ENCODE measurements around the gene DYSF.

The DYSF gene

GRCh38 chr2:71566372-71566771, 113.0 kb downstream of the DYSF start:
- Mint-ChIP-seq H3K27me3 (ENCODE audit: low read depth, poor library complexity) (peaks cover 14% of the 10 kb centered on the region), H3K36me3 (ENCODE audit: low read depth) (no peaks in the 10 kb centered on the region), H3K27ac (no peak overlapping the region), H3K9me3 (no peaks in the 10 kb centered on the region), H3K4me1 (peaks cover 35% of the 10 kb centered on the region), H3K4me3 (no peak overlapping the region)
- no peak for TF ChIP-seq CTCF (IDR thresholded peaks at IDR 0.05)
- no peak for DNase-seq

GRCh38 chr2:71567625-71568024, 114.3 kb downstream of the DYSF start:
- Mint-ChIP-seq H3K27me3 (ENCODE audit: low read depth, poor library complexity) (peaks cover 14% of the 10 kb centered on the region), H3K4me3 (no peak overlapping the region), H3K36me3 (ENCODE audit: low read depth) (no peaks in the 10 kb centered on the region), H3K27ac (no peak overlapping the region), H3K4me1 (peaks cover 26% of the 10 kb centered on the region), H3K9me3 (no peaks in the 10 kb centered on the region)
- no peak for TF ChIP-seq CTCF (IDR thresholded peaks at IDR 0.05)
- DNase-seq = no peak

- H3K4me3 Mint-ChIP-seq = no peak overlapping the region
- TF ChIP-seq CTCF (IDR thresholded peaks at IDR 0.05) = no peak
Observed at GRCh38 chr2:71568103-71568502, 114.7 kb downstream of the DYSF start.

GRCh38 chr2:71570511-71570910, 117.2 kb downstream of the DYSF start:
- Mint-ChIP-seq H3K27me3 (ENCODE audit: low read depth, poor library complexity) (peaks cover 8% of the 10 kb centered on the region), H3K9me3 (no peaks in the 10 kb centered on the region), H3K4me1 (peaks cover 15% of the 10 kb centered on the region), H3K36me3 (ENCODE audit: low read depth) (no peaks in the 10 kb centered on the region), H3K27ac (no peak overlapping the region), H3K4me3 (no peak overlapping the region)
- DNase-seq = no peak
- TF ChIP-seq CTCF (IDR thresholded peaks at IDR 0.05) = no peak

More at GRCh38 chr2:71568103-71568502, 114.7 kb downstream of the DYSF start:
- no peak overlapping the region for H3K27ac Mint-ChIP-seq
- H3K36me3 Mint-ChIP-seq (ENCODE audit: low read depth) = no peaks in the 10 kb centered on the region
- no peak for DNase-seq
- H3K27me3 Mint-ChIP-seq (ENCODE audit: low read depth, poor library complexity) = peaks cover 14% of the 10 kb centered on the region
- H3K9me3 Mint-ChIP-seq = no peaks in the 10 kb centered on the region
- peaks cover 26% of the 10 kb centered on the region for H3K4me1 Mint-ChIP-seq

- H3K9me3 Mint-ChIP-seq = no peaks in the 10 kb centered on the region
- no peak overlapping the region for H3K27ac Mint-ChIP-seq
- peaks cover 6% of the 10 kb centered on the region for H3K27me3 Mint-ChIP-seq (ENCODE audit: low read depth, poor library complexity)
- H3K36me3 Mint-ChIP-seq (ENCODE audit: low read depth) = no peaks in the 10 kb centered on the region
- H3K4me3 Mint-ChIP-seq = no peak overlapping the region
- no peak for TF ChIP-seq CTCF (IDR thresholded peaks at IDR 0.05)
- no peak for DNase-seq
- peaks cover 13% of the 10 kb centered on the region for H3K4me1 Mint-ChIP-seq
Observed at GRCh38 chr2:71570951-71571460, 117.6 kb downstream of the DYSF start.

GRCh38 chr2:71571945-71572344, 118.6 kb downstream of the DYSF start:
- H3K27me3 Mint-ChIP-seq (ENCODE audit: low read depth, poor library complexity) = peaks cover 6% of the 10 kb centered on the region
- H3K9me3 Mint-ChIP-seq = no peaks in the 10 kb centered on the region
- H3K27ac Mint-ChIP-seq = no peak overlapping the region
- no peak for TF ChIP-seq CTCF (IDR thresholded peaks at IDR 0.05)
- no peaks in the 10 kb centered on the region for H3K36me3 Mint-ChIP-seq (ENCODE audit: low read depth)
- H3K4me3 Mint-ChIP-seq = no peak overlapping the region
- DNase-seq = no peak
- peaks cover 6% of the 10 kb centered on the region for H3K4me1 Mint-ChIP-seq
